CD4-positive, CD25-positive, alpha-beta regulatory T cell (primary cell): ENCODE data around the gene PLXNA4. TPM values are rescaled to one million over a fixed set of nuclear protein-coding genes. Genes with fewer than 3 reads are reported as not detected.

Experiments
- ATAC-seq, 2 donors: fragments of 150-1000 bp; cut with Tn5 transposase; one replicate each; pipeline ENCODE4 v1.10.0; 2021; ENCODE audit warnings: low read depth in 2 of 2, moderate number of reproducible peaks in 2 of 2, moderate library complexity in 1 of 2
- DNase-seq, 3 donors: peaks; one replicate each; pipeline versions ENCODE4 v3.0.0 to v3.0.0-alpha.2; 2012 to 2022; ENCODE audit warnings: mixed read lengths in 1 of 3
- H3K27ac ChIP-seq: one replicate; pipeline ENCODE4 v1.7.0; 2013; ENCODE audit warnings: mild to moderate bottlenecking, low read length; ENCODE audit not compliant: insufficient read depth, poor library complexity, severe bottlenecking
- H3K27me3 ChIP-seq: one replicate; pipeline ENCODE4 v1.7.0; 2013; ENCODE audit warnings: low read length; ENCODE audit not compliant: control insufficient read depth, insufficient read depth
- H3K36me3 ChIP-seq: one replicate; pipeline ENCODE4 v1.7.0; 2013; ENCODE audit warnings: mild to moderate bottlenecking, low read length, moderate library complexity; ENCODE audit not compliant: control insufficient read depth, insufficient read depth
- H3K4me1 ChIP-seq: 2 replicates; pipeline ENCODE4 v1.7.0; 2013; ENCODE audit warnings: mild to moderate bottlenecking, low read length; ENCODE audit not compliant: insufficient read depth, control insufficient read depth, poor library complexity, severe bottlenecking
- H3K4me3 ChIP-seq: one replicate; pipeline ENCODE4 v1.7.0; 2013; ENCODE audit warnings: low read depth, mild to moderate bottlenecking, low read length, moderate library complexity
- H3K9me3 ChIP-seq, 2 experiments: 1 replicate in 1 of 2; 2 replicates in 1 of 2; pipeline ENCODE4 v1.7.0; 2013; ENCODE audit warnings: low read length in 2 of 2, mild to moderate bottlenecking in 1 of 2, moderate library complexity in 1 of 2; ENCODE audit not compliant: control insufficient read depth in 2 of 2
- H3K27ac Mint-ChIP-seq, 3 donors: one replicate each; pipeline ENCODE4 v1.8.0; 2020 to 2022; ENCODE audit warnings: mild to moderate bottlenecking in 3 of 3, mixed read lengths in 3 of 3, moderate library complexity in 2 of 3
- H3K27me3 Mint-ChIP-seq: one replicate; pipeline ENCODE4 v1.8.0; 2022; ENCODE audit warnings: mild to moderate bottlenecking, mixed read lengths
- H3K36me3 Mint-ChIP-seq: one replicate; pipeline ENCODE4 v1.8.0; 2020; ENCODE audit warnings: mixed read lengths
- H3K4me1 Mint-ChIP-seq, 4 donors: one replicate each; pipeline ENCODE4 v1.8.0; 2020 to 2022; ENCODE audit warnings: mixed read lengths in 4 of 4, mild to moderate bottlenecking in 1 of 4
- H3K4me3 Mint-ChIP-seq, 4 donors: one replicate each; pipeline ENCODE4 v1.8.0; 2020 to 2022; ENCODE audit warnings: mild to moderate bottlenecking in 4 of 4, mixed read lengths in 4 of 4, moderate library complexity in 3 of 4
- H3K9me3 Mint-ChIP-seq, 7 donors: one replicate each; pipeline ENCODE4 v1.8.0; 2020 to 2022; ENCODE audit warnings: mixed read lengths in 7 of 7, mild to moderate bottlenecking in 3 of 7, moderate library complexity in 2 of 7
- polyA plus RNA-seq, 4 donors: library from polyadenylated mRNA; unstranded; fragments of 300-500 nt; fragmentation: Illumina TruSeq; gene quantifications; one replicate each; pipeline ENCODE4 v1.2.3, GENCODE V29; 2021
- total RNA-seq: library from RNA; stranded (reverse); gene quantifications from one replicate; pipeline ENCODE4 v1.2.3, GENCODE V29; 2022

The PLXNA4 gene
- total and polyA plus RNA-seq, 5 donors from 2014 or later, result 0.27 TPM; not detected in 4

DNA sequence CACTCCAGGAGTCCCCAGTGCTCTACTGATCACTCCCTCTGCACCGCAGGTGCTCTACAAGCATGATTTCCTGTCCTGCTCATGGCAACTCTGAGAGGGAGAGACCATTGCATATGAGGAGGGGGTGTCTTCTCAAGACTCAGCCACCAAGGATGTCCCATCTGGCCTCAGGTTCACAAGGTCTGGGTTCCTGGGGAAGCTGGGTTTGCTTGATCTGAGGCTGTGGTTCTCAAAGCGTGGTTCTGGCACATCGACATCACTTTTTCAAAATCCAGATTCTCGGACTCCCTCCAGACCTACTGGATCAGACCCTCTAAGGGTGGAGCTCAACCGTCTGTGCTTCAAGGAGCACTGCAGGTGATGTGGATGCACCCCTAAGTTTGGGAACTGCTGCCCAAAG, 247.5 kb downstream of the PLXNA4 start:
- Mint-ChIP-seq H3K9me3 (peaks cover 0 to 1% (median 0%) of the 10 kb centered on the region in 7 donors), H3K27ac (no peak overlapping the region), H3K27me3 (peaks cover 6% of the 10 kb centered on the region), H3K36me3 (no peaks in the 10 kb centered on the region), H3K4me3 (no peak overlapping the region), H3K4me1 (no peaks in the 10 kb centered on the region)
- no peak overlapping the region for H3K4me3 ChIP-seq
- H3K9me3 ChIP-seq, result no peaks in the 10 kb centered on the region
- H3K27me3 ChIP-seq, result no peaks in the 10 kb centered on the region
- DNase-seq, result no peak
- no peak overlapping the region for H3K27ac ChIP-seq
- H3K4me1 ChIP-seq, result no peaks in the 10 kb centered on the region
- H3K36me3 ChIP-seq, result no peaks in the 10 kb centered on the region
- no peak for ATAC-seq

GRCh38 chr7:132328047-132328620, 248.1 kb downstream of the PLXNA4 start:
- H3K4me3 Mint-ChIP-seq, result no peak overlapping the region
- H3K27me3 ChIP-seq, result no peaks in the 10 kb centered on the region
- H3K27ac Mint-ChIP-seq, result no peak overlapping the region
- H3K9me3 Mint-ChIP-seq, result peaks cover 0 to 1% (median 0%) of the 10 kb centered on the region in 7 donors
- H3K4me3 ChIP-seq, result no peak overlapping the region
- no peaks in the 10 kb centered on the region for H3K9me3 ChIP-seq
- H3K27ac ChIP-seq, result no peak overlapping the region
- H3K36me3 ChIP-seq, result no peaks in the 10 kb centered on the region
- ATAC-seq (no peak), DNase-seq (no peak)
- no peaks in the 10 kb centered on the region for H3K36me3 Mint-ChIP-seq
- peaks cover 6% of the 10 kb centered on the region for H3K27me3 Mint-ChIP-seq
- H3K4me1 ChIP-seq, result no peaks in the 10 kb centered on the region
- no peaks in the 10 kb centered on the region for H3K4me1 Mint-ChIP-seq

- no peaks in the 10 kb centered on the region for H3K9me3 ChIP-seq
- Mint-ChIP-seq H3K36me3 (no peaks in the 10 kb centered on the region), H3K4me1 (no peaks in the 10 kb centered on the region), H3K27me3 (peaks cover under 1% of the 10 kb centered on the region), H3K9me3 (peaks cover 0 to 1% (median 0%) of the 10 kb centered on the region in 7 donors), H3K27ac (no peak overlapping the region), H3K4me3 (no peak overlapping the region)
- H3K36me3 ChIP-seq, result no peaks in the 10 kb centered on the region
- H3K27ac ChIP-seq, result no peak overlapping the region
- no peak overlapping the region for H3K4me3 ChIP-seq
- no peaks in the 10 kb centered on the region for H3K27me3 ChIP-seq
- no peak for ATAC-seq
- DNase-seq, result no peak
- H3K4me1 ChIP-seq, result no peaks in the 10 kb centered on the region
These were observed 249.2 kb downstream of the PLXNA4 start for GRCh38 chr7:132326878-132327589.

DNA sequence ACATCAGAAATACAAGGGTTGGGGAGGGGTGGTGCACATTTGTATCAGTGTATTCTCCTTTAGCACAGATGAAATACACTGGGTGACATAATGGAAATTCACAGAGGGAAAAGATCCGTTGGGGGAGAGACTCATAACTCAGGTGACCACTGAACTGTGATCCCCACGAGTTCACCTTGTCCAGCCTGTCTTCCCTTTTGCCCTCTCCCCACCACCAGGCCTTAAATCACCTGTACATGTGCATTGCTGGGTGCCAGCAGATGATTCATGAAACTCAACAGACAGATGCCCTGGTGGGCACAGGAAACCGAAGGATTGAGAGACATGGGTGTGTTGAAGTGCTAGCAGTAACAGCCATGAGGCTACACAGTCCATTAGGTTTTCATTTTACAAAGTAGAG, 253.3 kb downstream of the PLXNA4 start:
- H3K4me3 ChIP-seq, result no peak overlapping the region
- Mint-ChIP-seq H3K27me3 (peaks cover 23% of the 10 kb centered on the region), H3K36me3 (no peaks in the 10 kb centered on the region), H3K4me1 (peaks cover 5 to 14% (median 12%) of the 10 kb centered on the region in 4 donors), H3K9me3 (peaks cover 0 to 3% (median 0%) of the 10 kb centered on the region in 7 donors), H3K27ac (no peak overlapping the region), H3K4me3 (no peak overlapping the region)
- no peaks in the 10 kb centered on the region for H3K36me3 ChIP-seq
- no peaks in the 10 kb centered on the region for H3K9me3 ChIP-seq
- no peak for DNase-seq
- no peak overlapping the region for H3K27ac ChIP-seq
- peaks cover 8% of the 10 kb centered on the region for H3K4me1 ChIP-seq
- ATAC-seq, result no peak
- no peaks in the 10 kb centered on the region for H3K27me3 ChIP-seq

DNA sequence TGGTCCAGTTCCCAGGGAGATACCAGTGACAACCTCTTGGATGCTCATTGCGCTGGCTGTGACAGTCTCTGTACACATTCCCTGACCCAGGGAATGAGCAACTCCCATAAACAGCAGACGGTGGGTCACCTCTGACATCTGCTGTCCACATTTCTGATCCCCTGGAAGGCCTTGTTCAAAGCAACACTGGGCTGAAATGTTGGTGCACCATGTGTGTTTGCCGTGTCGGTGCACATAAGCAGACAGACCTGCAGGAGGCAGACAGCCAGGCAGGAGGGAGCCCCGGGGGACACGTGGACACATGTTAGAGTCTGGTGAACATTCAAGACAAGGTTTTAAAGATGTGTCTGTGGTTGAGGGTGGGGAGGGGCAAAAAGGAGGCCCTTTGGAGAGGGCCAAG, 254.9 kb downstream of the PLXNA4 start:
- Histone ChIP-seq H3K27me3 (no peaks in the 10 kb centered on the region), H3K4me3 (no peak overlapping the region), H3K9me3 (no peaks in the 10 kb centered on the region), H3K36me3 (no peaks in the 10 kb centered on the region), H3K4me1 (peaks cover 8% of the 10 kb centered on the region), H3K27ac (no peak overlapping the region)
- H3K4me1 Mint-ChIP-seq, result peaks cover 5 to 14% (median 12%) of the 10 kb centered on the region in 4 donors
- ATAC-seq, result no peak
- H3K9me3 Mint-ChIP-seq, result peaks cover 0 to 6% (median 0%) of the 10 kb centered on the region in 7 donors
- H3K27ac Mint-ChIP-seq, result no peak overlapping the region
- peaks cover 4% of the 10 kb centered on the region for H3K36me3 Mint-ChIP-seq
- H3K4me3 Mint-ChIP-seq, result no peak overlapping the region
- peaks cover 23% of the 10 kb centered on the region for H3K27me3 Mint-ChIP-seq
- no peak for DNase-seq

DNA sequence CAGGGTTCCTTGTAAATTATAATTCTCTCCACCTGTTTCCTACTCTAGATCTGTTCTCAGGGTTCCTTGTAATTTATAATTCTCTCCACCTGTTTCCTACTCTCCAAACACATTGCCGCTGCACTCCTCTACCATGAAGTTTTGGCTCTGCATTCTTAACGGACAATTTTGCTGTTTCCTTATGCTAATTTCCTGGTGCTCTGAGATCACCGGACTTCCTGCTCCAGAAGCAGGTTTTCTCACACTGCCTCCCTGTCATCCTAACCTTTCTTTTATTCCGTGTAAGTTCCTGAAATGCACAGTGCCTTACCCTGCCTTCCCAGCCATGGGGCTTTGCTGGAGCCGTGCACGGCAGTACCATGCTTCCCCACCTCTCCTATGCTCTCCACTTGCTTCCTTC, 256.8 kb downstream of the PLXNA4 start:
- Histone ChIP-seq H3K27ac (no peak overlapping the region), H3K27me3 (no peaks in the 10 kb centered on the region), H3K9me3 (no peaks in the 10 kb centered on the region), H3K4me1 (peaks cover 8% of the 10 kb centered on the region), H3K36me3 (no peaks in the 10 kb centered on the region), H3K4me3 (no peak overlapping the region)
- DNase-seq, result no peak
- peaks cover 4% of the 10 kb centered on the region for H3K36me3 Mint-ChIP-seq
- peak overlapping the region in 1 of 3 donors; percentile 72 for H3K27ac Mint-ChIP-seq
- H3K4me1 Mint-ChIP-seq, result peaks cover 5 to 14% (median 12%) of the 10 kb centered on the region in 4 donors
- H3K27me3 Mint-ChIP-seq, result peaks cover 23% of the 10 kb centered on the region
- no peak overlapping the region for H3K4me3 Mint-ChIP-seq
- H3K9me3 Mint-ChIP-seq, result peaks cover 0 to 6% (median 0%) of the 10 kb centered on the region in 7 donors
- ATAC-seq, result no peak

DNA sequence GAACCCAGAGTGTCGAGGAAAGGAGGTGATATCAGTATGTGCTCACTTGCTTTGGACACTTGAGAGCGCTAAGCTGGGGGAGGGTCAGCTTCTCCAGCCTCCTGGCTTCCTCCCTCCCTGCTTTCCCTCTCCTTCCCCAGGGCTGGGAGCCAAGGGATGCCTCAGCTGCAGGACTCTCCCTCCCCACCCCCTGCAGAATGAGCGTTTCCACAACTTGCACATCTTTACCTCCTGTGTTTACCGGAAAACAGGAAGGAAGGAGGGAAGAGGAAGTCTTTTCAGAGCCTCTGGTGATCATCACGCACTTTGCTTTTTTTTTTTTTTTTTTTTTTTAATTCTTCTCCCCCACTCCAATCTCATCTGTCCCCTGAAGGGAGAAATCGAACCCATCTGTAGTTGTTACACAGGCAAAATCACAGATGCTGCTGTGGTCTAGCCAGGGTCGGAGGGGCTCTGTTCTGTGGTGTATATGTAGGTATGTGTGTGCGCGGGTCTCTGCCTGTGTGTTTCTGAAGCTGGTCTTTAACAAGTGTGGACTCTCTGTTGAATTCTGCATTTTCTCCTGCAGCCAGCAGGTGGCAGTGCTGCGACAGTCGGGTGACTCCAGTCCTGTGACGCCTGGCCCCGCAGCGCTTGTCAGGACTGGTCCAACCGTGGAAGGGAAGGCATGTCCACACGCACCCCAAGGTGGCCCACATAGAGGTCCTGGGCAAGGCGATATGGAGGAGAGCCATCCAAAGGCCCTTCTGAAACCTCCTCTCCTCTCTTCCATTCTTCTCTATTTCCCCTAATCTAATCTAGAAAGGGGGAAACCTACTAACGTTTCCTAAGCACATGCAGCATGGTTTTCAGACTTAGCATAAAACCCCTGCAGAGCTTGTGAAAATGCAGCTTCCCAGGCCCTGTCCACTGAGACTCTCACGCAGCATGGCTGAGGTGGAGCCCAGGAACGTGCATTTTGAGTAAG, 257.6 kb downstream of the PLXNA4 start:
- no peaks in the 10 kb centered on the region for H3K9me3 ChIP-seq
- Mint-ChIP-seq H3K9me3 (peaks cover 0 to 6% (median 0%) of the 10 kb centered on the region in 7 donors), H3K36me3 (peaks cover 4% of the 10 kb centered on the region), H3K4me1 (peaks cover 5 to 14% (median 12%) of the 10 kb centered on the region in 4 donors), H3K4me3 (peak overlapping the region in 3 of 4 donors; percentile 5 to 74 (median 36)), H3K27me3 (peaks cover 23% of the 10 kb centered on the region), H3K27ac (no peak overlapping the region)
- peak; percentile 44 to 82 (median 73) for DNase-seq
- peak overlapping the region; percentile 35 for H3K4me3 ChIP-seq
- no peak overlapping the region for H3K27ac ChIP-seq
- peak; percentile 74 to 75 for ATAC-seq
- H3K27me3 ChIP-seq, result no peaks in the 10 kb centered on the region
- peaks cover 8% of the 10 kb centered on the region for H3K4me1 ChIP-seq
- H3K36me3 ChIP-seq, result no peaks in the 10 kb centered on the region
